HepG2 (cell line): Measurements from ENCODE around the gene CDK6. TPM values are rescaled to one million over a fixed set of nuclear protein-coding genes. Genes with fewer than 3 reads are reported as not detected.

ENCODE experiments used
- AGO1 ChIP-seq: fragments of 200-400 bp; formaldehyde crosslinking; IDR thresholded peaks from 2 replicates; pipeline ENCODE4 v1.6.1; 2017; ENCODE audit warnings: mild to moderate bottlenecking, low read depth, low read length, moderate library complexity; ENCODE audit not compliant: poor library complexity, severe bottlenecking
- AGO2 ChIP-seq: fragments of 200-400 bp; formaldehyde crosslinking; optimal IDR thresholded peaks from 2 replicates; pipeline ENCODE3; 2017; ENCODE audit warnings: mild to moderate bottlenecking, low read depth, low read length, moderate library complexity
- ARNTL ChIP-seq: sonication (generic); formaldehyde crosslinking; IDR thresholded peaks from 2 replicates; pipeline ENCODE4 v1.4.0; 2020; ENCODE audit warnings: mild to moderate bottlenecking, missing genetic modification reagents
- EED ChIP-seq: sonication (generic); formaldehyde crosslinking; IDR thresholded peaks from 2 replicates; pipeline ENCODE4 v1.5.0; 2020; ENCODE audit warnings: mild to moderate bottlenecking, missing genetic modification reagents
- EHMT2 ChIP-seq: fragments of 200-600 bp; sonication (generic); IDR thresholded peaks from 2 replicates; pipeline ENCODE4 v1.7.0; 2017; ENCODE audit warnings: antibody characterized with exemption, low read depth, low read length, borderline replicate concordance
- HMGA1 ChIP-seq: sonication (generic); formaldehyde crosslinking; conservative IDR thresholded peaks from 2 replicates; pipeline ENCODE4 v1.4.0; 2020; ENCODE audit warnings: missing genetic modification reagents
- HNRNPL ChIP-seq: fragments of 200-400 bp; formaldehyde crosslinking; IDR thresholded peaks from 2 replicates; pipeline ENCODE4 v1.6.1; 2017; ENCODE audit warnings: mild to moderate bottlenecking, low read depth, low read length
- IRX3 ChIP-seq: sonication (generic); formaldehyde crosslinking; IDR thresholded peaks from 2 replicates; pipeline ENCODE4 v1.8.1; 2023; ENCODE audit warnings: mild to moderate bottlenecking, low read depth, missing genetic modification reagents, borderline replicate concordance
- MTF2 ChIP-seq: sonication (generic); formaldehyde crosslinking; IDR thresholded peaks from 2 replicates; pipeline ENCODE4 v1.5.0; 2020; ENCODE audit warnings: missing genetic modification reagents, borderline replicate concordance
- RAD21 ChIP-seq: fragments of 450-650 bp; formaldehyde crosslinking; IDR thresholded peaks from 2 replicates; pipeline ENCODE4 v1.5.0; 2020; ENCODE audit warnings: mild to moderate bottlenecking
- RAD51 ChIP-seq: fragments of 450-650 bp; IDR thresholded peaks from 2 replicates; pipeline ENCODE4 v1.6.1; 2016; ENCODE audit warnings: borderline replicate concordance
- RARA ChIP-seq: IDR thresholded peaks from 2 replicates; pipeline ENCODE4 v1.6.1; 2016; ENCODE audit warnings: missing genetic modification reagents, missing compliant biosample characterization
- RXRA ChIP-seq: sonication (generic); formaldehyde crosslinking; IDR thresholded peaks from 2 replicates; pipeline ENCODE4 v1.5.1; 2020; ENCODE audit warnings: missing genetic modification reagents
- SNRNP70 ChIP-seq: fragments of 200-400 bp; formaldehyde crosslinking; IDR thresholded peaks from 2 replicates; pipeline ENCODE4 v1.6.1; 2017; ENCODE audit warnings: mild to moderate bottlenecking, low read depth, low read length, moderate library complexity
- ZBTB20 ChIP-seq: sonication (generic); formaldehyde crosslinking; IDR thresholded peaks from 2 replicates; pipeline ENCODE4 v1.8.1; 2023; ENCODE audit warnings: missing genetic modification reagents, low read depth, mild to moderate bottlenecking, borderline replicate concordance
- ZC3H4 ChIP-seq: sonication (generic); formaldehyde crosslinking; IDR thresholded peaks from 2 replicates; pipeline ENCODE4 v1.4.0; 2020; ENCODE audit warnings: missing genetic modification reagents, borderline replicate concordance
- ZNF3 ChIP-seq: IDR thresholded peaks from 2 replicates; pipeline ENCODE4 v1.7.0; 2017; ENCODE audit warnings: inconsistent platforms
- ZNF335 ChIP-seq: sonication (generic); formaldehyde crosslinking; IDR thresholded peaks from 2 replicates; pipeline ENCODE4 v1.4.0; 2020; ENCODE audit warnings: missing genetic modification reagents
- ZNF430 ChIP-seq: sonication (generic); formaldehyde crosslinking; IDR thresholded peaks from 2 replicates; pipeline ENCODE4 v1.9.0; 2021; ENCODE audit warnings: mild to moderate bottlenecking, missing genetic modification reagents
- ZNF501 ChIP-seq: sonication (generic); formaldehyde crosslinking; IDR thresholded peaks from 2 replicates; pipeline ENCODE4 v1.5.1; 2020; ENCODE audit warnings: mild to moderate bottlenecking, moderate library complexity, missing genetic modification reagents
- ZNF772 ChIP-seq: sonication (generic); formaldehyde crosslinking; IDR thresholded peaks from 2 replicates; pipeline ENCODE4 v1.5.0; 2020; ENCODE audit warnings: mild to moderate bottlenecking, missing genetic modification reagents
- ZNF788 ChIP-seq: sonication (generic); formaldehyde crosslinking; IDR thresholded peaks from 2 replicates; pipeline ENCODE4 v1.5.0; 2020; ENCODE audit warnings: mild to moderate bottlenecking, missing genetic modification reagents, borderline replicate concordance
- polyA plus RNA-seq, 8 experiments: library from polyadenylated mRNA; depleted of rRNA in 3 of 8; stranded (reverse) in 7 of 8; unstranded in 1 of 8; fragments of >200 nt; fragmentation: Illumina TruSeq in 4 of 8; extraction: Trizol in 4 of 8; gene quantifications; 2 replicates each; pipeline versions ENCODE4 v1.2.1 to v1.2.3, GENCODE V29; 2011 to 2016; ENCODE audit warnings: low read depth in 4 of 8, missing spikeins in 1 of 8, mixed read lengths in 1 of 8; ENCODE audit not compliant: insufficient read depth in 1 of 8
- total RNA-seq, 5 experiments: library from RNA; depleted of rRNA; stranded (reverse); fragments of >200 nt; fragmentation: Illumina TruSeq; extraction: Trizol; gene quantifications; 2 replicates each; pipeline ENCODE4 v1.2.3, GENCODE V29; 2016; ENCODE audit warnings: low read depth in 1 of 5
- TF ChIP-seq, protein P1 (sequence below): sonication (generic); formaldehyde crosslinking; IDR thresholded peaks from 2 replicates; pipeline ENCODE4 v1.5.0; 2020; ENCODE audit warnings: mild to moderate bottlenecking, missing genetic modification reagents, borderline replicate concordance
- TF ChIP-seq, protein P2 (sequence below): IDR thresholded peaks from 2 replicates; pipeline ENCODE4 v1.6.1; 2016; ENCODE audit warnings: missing compliant biosample characterization, missing genetic modification reagents, borderline replicate concordance
- TF ChIP-seq, protein P3 (sequence below): sonication (generic); formaldehyde crosslinking; IDR thresholded peaks from 2 replicates; pipeline ENCODE4 v1.9.0; 2021; ENCODE audit warnings: missing genetic modification reagents, borderline replicate concordance

Gene CDK6
- total and polyA plus RNA-seq, 2 of the 13 experiments (the other 11 are each of a cell fraction or from before 2014, with no cell fraction given): 34.6 to 90.8 TPM

DNA sequence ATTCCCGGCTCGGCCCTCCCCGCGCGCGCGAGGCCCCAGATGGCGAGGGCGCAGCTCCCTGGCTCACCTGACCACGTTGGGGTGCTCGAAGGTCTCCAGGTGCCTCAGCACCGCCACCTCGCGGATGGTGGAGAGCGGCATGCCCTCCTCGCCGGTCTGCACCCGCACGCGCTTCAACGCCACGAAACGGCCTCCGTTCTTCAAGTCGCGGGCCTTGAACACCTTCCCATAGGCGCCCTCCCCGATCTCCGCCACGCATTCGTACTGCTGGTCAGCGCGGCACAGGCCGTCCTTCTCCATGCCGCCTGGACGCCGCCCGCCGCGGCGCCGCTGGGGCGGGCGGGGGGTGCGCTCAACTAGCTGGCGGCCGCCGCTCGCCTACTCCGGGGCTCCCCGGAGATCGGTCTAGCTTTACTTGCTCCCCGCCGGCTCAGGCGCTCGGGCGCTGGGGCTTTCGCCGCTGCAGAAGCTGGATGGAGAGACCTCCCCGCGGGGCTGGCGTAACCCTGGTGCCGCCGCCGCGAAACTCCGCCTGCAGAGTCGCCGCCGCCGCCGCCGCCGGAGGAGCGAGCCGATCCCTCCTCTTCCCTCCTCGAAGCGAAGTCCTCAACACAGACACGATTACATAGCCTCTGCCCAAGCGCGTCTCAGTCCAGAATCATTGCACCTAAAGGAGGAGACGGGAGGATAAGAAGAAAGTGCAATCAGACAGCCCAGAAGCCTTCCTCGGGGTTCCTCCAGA, 3.2 kb downstream of the CDK6 start (continued):
- no peak for TF ChIP-seq HMGA1
- no peak for TF ChIP-seq AGO1
- TF ChIP-seq ZNF788: 0 out of 2 replicates have a peak, but pooled peaks have one; percentile 53
- TF ChIP-seq ZNF772 (CRISPR knock-in tag): peak; percentile 47; the same call in 1 of the 2 replicates
- peak; percentile 68 for TF ChIP-seq RXRA (CRISPR knock-in tag)
- peak; percentile 41; the same call in 1 of the 2 replicates for TF ChIP-seq ZBTB20 (CRISPR knock-in tag)
- TF ChIP-seq, protein P1, sequence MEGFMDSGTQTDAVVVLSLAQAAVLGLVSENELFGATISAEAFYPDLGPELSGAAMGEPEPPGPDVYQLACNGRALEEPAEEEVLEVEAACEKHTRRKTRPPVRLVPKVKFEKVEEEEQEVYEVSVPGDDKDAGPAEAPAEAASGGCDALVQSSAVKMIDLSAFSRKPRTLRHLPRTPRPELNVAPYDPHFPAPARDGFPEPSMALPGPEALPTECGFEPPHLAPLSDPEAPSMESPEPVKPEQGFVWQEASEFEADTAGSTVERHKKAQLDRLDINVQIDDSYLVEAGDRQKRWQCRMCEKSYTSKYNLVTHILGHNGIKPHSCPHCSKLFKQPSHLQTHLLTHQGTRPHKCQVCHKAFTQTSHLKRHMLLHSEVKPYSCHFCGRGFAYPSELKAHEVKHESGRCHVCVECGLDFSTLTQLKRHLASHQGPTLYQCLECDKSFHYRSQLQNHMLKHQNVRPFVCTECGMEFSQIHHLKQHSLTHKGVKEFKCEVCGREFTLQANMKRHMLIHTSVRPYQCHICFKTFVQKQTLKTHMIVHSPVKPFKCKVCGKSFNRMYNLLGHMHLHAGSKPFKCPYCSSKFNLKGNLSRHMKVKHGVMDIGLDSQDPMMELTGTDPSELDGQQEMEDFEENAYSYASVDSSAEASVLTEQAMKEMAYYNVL (CRISPR knock-in tag): peak; percentile 63; the same call in 1 of the 2 replicates
- no peak for TF ChIP-seq SNRNP70
- no peak for TF ChIP-seq RAD51
- TF ChIP-seq EED (CRISPR knock-in tag): peak; percentile 83; the same call in 1 of the 2 replicates
- no peak for TF ChIP-seq EHMT2
- no peak for TF ChIP-seq ZNF3 (CRISPR knock-in tag)
- TF ChIP-seq RARA (CRISPR knock-in tag): peak; percentile 41; the same call in 1 of the 2 replicates
- TF ChIP-seq HNRNPL: no peak
- TF ChIP-seq ZNF335 (CRISPR knock-in tag): no peak
- TF ChIP-seq ZNF430 (CRISPR knock-in tag): peak; percentile 53; the same call in 1 of the 2 replicates
- no peak for TF ChIP-seq MTF2 (CRISPR knock-in tag)
- TF ChIP-seq RAD21 (CRISPR knock-in tag): peak; percentile 86
- no peak for TF ChIP-seq ZC3H4 (CRISPR knock-in tag)
- peak; percentile 73 for TF ChIP-seq ARNTL
- TF ChIP-seq AGO2: peak; percentile 78
- peak; percentile 76; the same call in 1 of the 2 replicates for TF ChIP-seq IRX3 (CRISPR knock-in tag)
- TF ChIP-seq ZNF501 (CRISPR knock-in tag): peak; percentile 67
- TF ChIP-seq, protein P2, sequence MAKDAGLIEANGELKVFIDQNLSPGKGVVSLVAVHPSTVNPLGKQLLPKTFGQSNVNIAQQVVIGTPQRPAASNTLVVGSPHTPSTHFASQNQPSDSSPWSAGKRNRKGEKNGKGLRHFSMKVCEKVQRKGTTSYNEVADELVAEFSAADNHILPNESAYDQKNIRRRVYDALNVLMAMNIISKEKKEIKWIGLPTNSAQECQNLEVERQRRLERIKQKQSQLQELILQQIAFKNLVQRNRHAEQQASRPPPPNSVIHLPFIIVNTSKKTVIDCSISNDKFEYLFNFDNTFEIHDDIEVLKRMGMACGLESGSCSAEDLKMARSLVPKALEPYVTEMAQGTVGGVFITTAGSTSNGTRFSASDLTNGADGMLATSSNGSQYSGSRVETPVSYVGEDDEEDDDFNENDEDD (CRISPR knock-in tag): peak; percentile 78; the same call in 1 of the 2 replicates
- TF ChIP-seq, protein P3, sequence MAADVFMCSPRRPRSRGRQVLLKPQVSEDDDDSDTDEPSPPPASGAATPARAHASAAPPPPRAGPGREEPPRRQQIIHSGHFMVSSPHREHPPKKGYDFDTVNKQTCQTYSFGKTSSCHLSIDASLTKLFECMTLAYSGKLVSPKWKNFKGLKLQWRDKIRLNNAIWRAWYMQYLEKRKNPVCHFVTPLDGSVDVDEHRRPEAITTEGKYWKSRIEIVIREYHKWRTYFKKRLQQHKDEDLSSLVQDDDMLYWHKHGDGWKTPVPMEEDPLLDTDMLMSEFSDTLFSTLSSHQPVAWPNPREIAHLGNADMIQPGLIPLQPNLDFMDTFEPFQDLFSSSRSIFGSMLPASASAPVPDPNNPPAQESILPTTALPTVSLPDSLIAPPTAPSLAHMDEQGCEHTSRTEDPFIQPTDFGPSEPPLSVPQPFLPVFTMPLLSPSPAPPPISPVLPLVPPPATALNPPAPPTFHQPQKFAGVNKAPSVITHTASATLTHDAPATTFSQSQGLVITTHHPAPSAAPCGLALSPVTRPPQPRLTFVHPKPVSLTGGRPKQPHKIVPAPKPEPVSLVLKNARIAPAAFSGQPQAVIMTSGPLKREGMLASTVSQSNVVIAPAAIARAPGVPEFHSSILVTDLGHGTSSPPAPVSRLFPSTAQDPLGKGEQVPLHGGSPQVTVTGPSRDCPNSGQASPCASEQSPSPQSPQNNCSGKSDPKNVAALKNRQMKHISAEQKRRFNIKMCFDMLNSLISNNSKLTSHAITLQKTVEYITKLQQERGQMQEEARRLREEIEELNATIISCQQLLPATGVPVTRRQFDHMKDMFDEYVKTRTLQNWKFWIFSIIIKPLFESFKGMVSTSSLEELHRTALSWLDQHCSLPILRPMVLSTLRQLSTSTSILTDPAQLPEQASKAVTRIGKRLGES (CRISPR knock-in tag): no peak
